Endothelial cell of umbilical vein (primary cell): ENCODE measurements around the gene SLC17A9. TPM values are rescaled to one million over a fixed set of nuclear protein-coding genes. Genes with fewer than 3 reads are reported as not detected.

ENCODE experiments used
- BruUV-seq: library from RNA; stranded (reverse); fragments of 400-500 nt; replicated peaks from 2 replicates; lab custom pipeline; 2021; lab: Mats Ljungman, UMichigan
- CTCF ChIA-PET: fragments of 300-600, 350-600 bp; sonication (Branson Sonifier 250); formaldehyde crosslinking; loops from one replicate; lab custom pipeline; 2021; ENCODE audit warnings: antibody characterized with exemption, inconsistent platforms; lab: Charles Lee
- POLR2A ChIA-PET: fragments of 300-600, 350-600 bp; sonication (Branson Sonifier 250); formaldehyde crosslinking; loops from one replicate; lab custom pipeline; 2021; ENCODE audit warnings: antibody characterized with exemption, inconsistent platforms; lab: Charles Lee
- DNase-seq: peaks from one replicate; pipeline ENCODE4 v3.0.0-alpha.2; 2011; ENCODE audit warnings: low read depth, low spot score
- FAIRE-seq: peaks from 2 replicates; lab custom pipeline; 2011; peaks lifted over from hg19 to GRCh38; lab: Jason Lieb, UNC
- H2AFZ ChIP-seq: 2 replicates; pipeline ENCODE4 v1.6.0; 2012; ENCODE audit warnings: low read depth, low read length, control low read depth, inconsistent platforms
- H3K27ac ChIP-seq: 2 replicates; pipeline ENCODE4 v1.5.1; 2011; ENCODE audit warnings: low read depth, mild to moderate bottlenecking, control low read depth, low read length, moderate library complexity; ENCODE audit not compliant: insufficient read depth
- H3K27me3 ChIP-seq, 2 experiments: 2 replicates each; pipeline versions ENCODE4 v1.6.0 to v1.6.1; 2011; ENCODE audit warnings: low read length in 2 of 2, mixed read lengths in 1 of 2; ENCODE audit not compliant: control insufficient read depth in 2 of 2, insufficient read depth in 2 of 2
- H3K36me3 ChIP-seq, 2 experiments: 2 replicates in 1 of 2; 3 replicates in 1 of 2; pipeline ENCODE4 v1.5.1; 2011; ENCODE audit warnings: low read length in 2 of 2, mild to moderate bottlenecking in 1 of 2, moderate library complexity in 1 of 2; ENCODE audit not compliant: control insufficient read depth in 2 of 2, insufficient read depth in 2 of 2; ENCODE audit errors: extremely low read depth in 1 of 2
- H3K4me1 ChIP-seq: 3 replicates; pipeline ENCODE4 v1.5.1; 2011; ENCODE audit warnings: mild to moderate bottlenecking, low read length; ENCODE audit not compliant: control insufficient read depth, insufficient read depth; ENCODE audit errors: extremely low read depth
- H3K4me2 ChIP-seq: 2 replicates; pipeline ENCODE4 v1.6.1; 2011; ENCODE audit warnings: low read length, control low read depth, mixed read lengths; ENCODE audit not compliant: insufficient read depth
- H3K4me3 ChIP-seq, 3 experiments: fragments of 200-600 bp in 1 of 3; sonication (generic), shearing (Covaris generic) in 1 of 3; replicated peaks in 1 of 3; 2 replicates each; pipeline ENCODE4 v1.5.1; 2011 to 2016; ENCODE audit warnings: control low read depth in 3 of 3, low read length in 3 of 3, mild to moderate bottlenecking in 2 of 3, inconsistent platforms in 1 of 3, low read depth in 1 of 3, moderate library complexity in 1 of 3; ENCODE audit not compliant: insufficient read depth in 1 of 3
- H3K79me2 ChIP-seq: 2 replicates; pipeline ENCODE4 v1.6.0; 2012; ENCODE audit warnings: low read length, inconsistent platforms; ENCODE audit not compliant: control insufficient read depth, insufficient read depth
- H3K9ac ChIP-seq: replicated peaks from 2 replicates; pipeline ENCODE3; 2011; ENCODE audit warnings: low read length, control low read depth; ENCODE audit not compliant: insufficient read depth; ENCODE audit errors: extremely low read depth
- H3K9me1 ChIP-seq: replicated peaks from 3 replicates; pipeline ENCODE4 v1.6.0; 2011; ENCODE audit warnings: mild to moderate bottlenecking, low read length; ENCODE audit not compliant: control insufficient read depth, insufficient read depth; ENCODE audit errors: extremely low read depth
- H3K9me3 ChIP-seq: replicated peaks from 2 replicates; pipeline ENCODE4 v1.5.1; 2012; ENCODE audit warnings: low read length, inconsistent platforms; ENCODE audit not compliant: control insufficient read depth, insufficient read depth
- H4K20me1 ChIP-seq: replicated peaks from 2 replicates; pipeline ENCODE3; 2011; ENCODE audit warnings: mild to moderate bottlenecking, low read length; ENCODE audit not compliant: control insufficient read depth, insufficient read depth; ENCODE audit errors: extremely low read depth
- CTCF ChIP-seq, 2 donors: IDR thresholded peaks; 1 replicate in 1 of 2; 2 replicates in 1 of 2; pipeline ENCODE4 v1.5.1; 2011; ENCODE audit warnings: low read length in 2 of 2, mild to moderate bottlenecking in 2 of 2, moderate library complexity in 2 of 2, control low read depth in 1 of 2, inconsistent platforms in 1 of 2, low read depth in 1 of 2; ENCODE audit not compliant: insufficient read depth in 1 of 2; ENCODE audit errors: extremely low read depth in 1 of 2
- EZH2 ChIP-seq: IDR thresholded peaks from 2 replicates; pipeline ENCODE4 v1.6.1; 2012; ENCODE audit warnings: borderline replicate concordance, low read depth, mild to moderate bottlenecking, moderate library complexity, low read length, inconsistent platforms; ENCODE audit not compliant: severe bottlenecking
- FOS ChIP-seq: IDR thresholded peaks from 2 replicates; pipeline ENCODE4 v1.6.1; 2011; ENCODE audit warnings: mild to moderate bottlenecking, low read length, moderate library complexity, borderline replicate concordance; ENCODE audit not compliant: insufficient read depth
- GATA2 ChIP-seq: IDR thresholded peaks from 2 replicates; pipeline ENCODE4 v1.7.0; 2011; ENCODE audit warnings: low read depth, mild to moderate bottlenecking, moderate library complexity, mixed read lengths, low read length; ENCODE audit not compliant: insufficient read length, insufficient read depth
- JUN ChIP-seq: IDR thresholded peaks from 2 replicates; pipeline ENCODE4 v1.6.1; 2011; ENCODE audit warnings: borderline replicate concordance, low read depth; ENCODE audit not compliant: insufficient read length, insufficient read depth
- MAX ChIP-seq: IDR thresholded peaks from 2 replicates; pipeline ENCODE4 v1.6.1; 2011; ENCODE audit not compliant: insufficient read depth, insufficient read length
- MYC ChIP-seq: IDR thresholded peaks from one replicate; pipeline ENCODE4 v1.6.1; 2011; ENCODE audit warnings: mild to moderate bottlenecking, low read depth, low read length
- POLR2A ChIP-seq: IDR thresholded peaks from 2 replicates; pipeline ENCODE4 v1.6.1; 2012; ENCODE audit warnings: low read depth, mild to moderate bottlenecking, control low read depth, low read length
- POLR2AphosphoS5 ChIP-seq: IDR thresholded peaks from 2 replicates; pipeline ENCODE4 v1.6.1; 2012; ENCODE audit warnings: low read depth, mild to moderate bottlenecking, control low read depth, low read length, moderate library complexity; ENCODE audit not compliant: insufficient read depth
- dilution Hi-C: fragments of 300-500 bp; cut with MboI; formaldehyde crosslinking; loops from one replicate; pipeline ENCODE4 v1.15.0; 2019; ENCODE audit warnings: low sequenced_read_pairs; ENCODE audit not compliant: extremely low pct_ligation_motif_present
- intact Hi-C: fragments of 100-400 bp; cut with micrococcal nuclease; formaldehyde crosslinking; loops from one replicate; pipeline ENCODE4 v1.10.0; 2022
- polyA plus RNA-seq, 4 experiments: library from polyadenylated mRNA; depleted of rRNA in 3 of 4; stranded (reverse) in 3 of 4; unstranded in 1 of 4; fragments of >200 nt; gene quantifications; 2 replicates each; pipeline versions ENCODE4 v1.2.1 to v1.2.3, GENCODE V29; 2011 to 2012; ENCODE audit warnings: missing spikeins in 1 of 4
- total RNA-seq: library from RNA; stranded (reverse); gene quantifications from 2 replicates; pipeline ENCODE4 v1.2.3, GENCODE V29; 2021

The SLC17A9 gene
- total and polyA plus RNA-seq, 2 donors (not counting 3 experiments of a cell fraction or from before 2014, with no cell fraction given), result 38.2 to 44.5 TPM

- dilution Hi-C loops (no loop called here), intact Hi-C loops (no loop called here)
- H3K4me3 ChIP-seq, result no peak overlapping the region
- DNase-seq (no peak), FAIRE-seq (no peak)
- peaks cover 0 to 2% of the 10 kb centered on the region in 2 experiments for H3K36me3 ChIP-seq
- no peaks in the 10 kb centered on the region for H3K79me2 ChIP-seq
- no peak for TF ChIP-seq POLR2A
- TF ChIP-seq JUN, result no peak
- TF ChIP-seq POLR2AphosphoS5, result no peak
- no peak for TF ChIP-seq MAX
- TF ChIP-seq CTCF (IDR thresholded peaks at IDR 0.05; ENCODE audit: extremely low read depth in 1 of 2, insufficient read depth in 1 of 2, low read depth in 1 of 2, low read length in 2 of 2), result no peak
- no peak for TF ChIP-seq FOS
- no peak for TF ChIP-seq EZH2
- no peak for TF ChIP-seq GATA2
- TF ChIP-seq MYC, result no peak
- no peaks in the 10 kb centered on the region for H3K9me1 ChIP-seq
- no peaks in the 10 kb centered on the region for H4K20me1 ChIP-seq
- H3K9ac ChIP-seq, result no peak overlapping the region
- peaks cover 26 to 27% of the 10 kb centered on the region in 2 experiments for H3K27me3 ChIP-seq
- no peaks in the 10 kb centered on the region for H3K4me1 ChIP-seq
- ChIA-PET POLR2A (no interaction called here), CTCF (interaction anchor here (0.8 to 2.1 kb wide), 7 partner anchors 10 to 50 kb away, joined by 3 to 35 read pairs (median 4); no protein-coding TSS in a partner anchor)
- no TSS peak for BruUV-seq
- H3K9me3 ChIP-seq, result no peaks in the 10 kb centered on the region
- no peak overlapping the region for H3K27ac ChIP-seq
- H2AFZ ChIP-seq, result no peak overlapping the region
- H3K4me2 ChIP-seq, result no peak overlapping the region
Measured at GRCh38 chr20:62971211-62971949, 18.9 kb downstream of the SLC17A9 start.
